PC-3 (cell line): ENCODE data around the gene MITF. TPM values are rescaled to one million over a fixed set of nuclear protein-coding genes. Genes with fewer than 3 reads are reported as not detected.

ENCODE experiments used
- ATAC-seq: fragments of 200-7000 bp; cut with Tn5 transposase; 2 replicates; pipeline ENCODE4 v1.9.1; 2020; ENCODE audit warnings: mild to moderate bottlenecking, moderate library complexity
- BruUV-seq: library from RNA; stranded (reverse); fragments of 400-500 nt; replicated peaks from 2 replicates; lab custom pipeline; 2021; lab: Mats Ljungman, UMichigan
- CTCF ChIA-PET: fragments of 300-600 bp; sonication (Branson Sonifier 250); formaldehyde crosslinking; loops from one replicate; lab custom pipeline; 2022; ENCODE audit warnings: antibody characterized with exemption; lab: Charles Lee
- POLR2A ChIA-PET: fragments of 300-600 bp; sonication (Branson Sonifier 250); formaldehyde crosslinking; loops from one replicate; lab custom pipeline; 2022; ENCODE audit warnings: antibody characterized with exemption; ENCODE audit not compliant: unreplicated experiment; lab: Charles Lee
- DNase-seq: peaks from one replicate; pipeline ENCODE4 v3.0.0-alpha.2; 2015
- H2AFZ ChIP-seq: fragments of 300-600 bp; sonication (generic); 2 replicates; pipeline ENCODE4 v1.6.0; 2016; ENCODE audit warnings: antibody characterized with exemption, low read length
- H3F3A ChIP-seq: fragments of 300-600 bp; sonication (generic); one replicate; pipeline ENCODE4 v1.6.0; 2017; ENCODE audit warnings: antibody characterized with exemption, low read length, control low read depth, mild to moderate bottlenecking; ENCODE audit not compliant: unreplicated experiment
- H3K27ac ChIP-seq: fragments of 300-600 bp; sonication (generic); 2 replicates; pipeline ENCODE4 v1.5.1; 2016; ENCODE audit warnings: mild to moderate bottlenecking, low read length
- H3K27me3 ChIP-seq: fragments of 300-600 bp; sonication (generic); 2 replicates; pipeline ENCODE4 v1.6.1; 2016; ENCODE audit warnings: low read length, mixed read lengths
- H3K36me3 ChIP-seq: fragments of 300-600 bp; sonication (generic); 2 replicates; pipeline ENCODE4 v1.6.1; 2016; ENCODE audit warnings: low read depth, mixed run types, low read length, mixed read lengths
- H3K4me1 ChIP-seq: fragments of 300-600 bp; sonication (generic); 2 replicates; pipeline ENCODE4 v1.5.1; 2016; ENCODE audit warnings: low read length; ENCODE audit not compliant: insufficient read depth
- H3K4me2 ChIP-seq: fragments of 300-600 bp; sonication (generic); 2 replicates; pipeline ENCODE4 v1.6.0; 2016; ENCODE audit warnings: low read length
- H3K4me3 ChIP-seq: fragments of 300-600 bp; sonication (generic); 2 replicates; pipeline ENCODE4 v1.5.1; 2016; ENCODE audit warnings: mild to moderate bottlenecking, low read length, mixed read lengths
- H3K79me2 ChIP-seq: fragments of 300-600 bp; sonication (generic); 2 replicates; pipeline ENCODE4 v1.6.1; 2017; ENCODE audit warnings: low read length, mixed read lengths
- H3K9ac ChIP-seq: fragments of 300-600 bp; sonication (generic); 2 replicates; pipeline ENCODE4 v1.6.0; 2016; ENCODE audit warnings: mild to moderate bottlenecking, low read length
- H3K9me2 ChIP-seq: fragments of 300-600 bp; sonication (generic); replicated peaks from 2 replicates; pipeline ENCODE4 v1.6.1; 2016; ENCODE audit warnings: mixed run types, low read length, mixed read lengths
- H3K9me3 ChIP-seq: fragments of 300-600 bp; sonication (generic); 2 replicates; pipeline ENCODE4 v1.6.1; 2016; ENCODE audit warnings: low read length, mixed read lengths
- H4K20me1 ChIP-seq: fragments of 300-600 bp; sonication (generic); 2 replicates; pipeline ENCODE4 v1.6.1; 2016; ENCODE audit warnings: low read length, mixed read lengths
- CTCF ChIP-seq: fragments of 300-600 bp; sonication (generic); conservative IDR thresholded peaks from 2 replicates; pipeline ENCODE4 v1.5.1; 2017; ENCODE audit warnings: antibody characterized with exemption, low read depth, mild to moderate bottlenecking, low read length
- EZH2 ChIP-seq: fragments of 300-600 bp; sonication (generic); IDR thresholded peaks from one replicate; pipeline ENCODE4 v1.6.1; 2017; ENCODE audit warnings: antibody characterized with exemption, mild to moderate bottlenecking, low read length; ENCODE audit not compliant: unreplicated experiment
- EZH2phosphoT487 ChIP-seq: fragments of 300-600 bp; sonication (generic); IDR thresholded peaks from 2 replicates; pipeline ENCODE4 v1.6.1; 2018; ENCODE audit warnings: mild to moderate bottlenecking, antibody characterized with exemption, low read length, borderline replicate concordance
- intact Hi-C: fragments of 100-400 bp; cut with micrococcal nuclease; formaldehyde crosslinking; loops from 2 replicates; pipeline ENCODE4 v1.9.0; 2023
- total RNA-seq: library from RNA; depleted of rRNA; stranded (reverse); fragments of >200 nt; gene quantifications from 2 replicates; pipeline ENCODE4 v1.2.3, GENCODE V29; 2014

Gene MITF
- total RNA-seq, 1 experiment from 2014 or later: 7.6 TPM

- ChIA-PET POLR2A (no interaction called here), CTCF (no interaction called here)
- Histone ChIP-seq H3K27me3 (no peaks in the 10 kb centered on the region), H3K4me3 (no peak overlapping the region), H3K36me3 (no peaks in the 10 kb centered on the region), H3K4me2 (no peak overlapping the region), H3K9ac (no peak overlapping the region), H3K9me2 (no peaks in the 10 kb centered on the region), H3K79me2 (peaks cover 12% of the 10 kb centered on the region; the same call in 1 of the 2 replicates), H3K9me3 (no peaks in the 10 kb centered on the region), H3K27ac (no peak overlapping the region), H2AFZ (no peak overlapping the region), H3F3A (no peaks in the 10 kb centered on the region), H3K4me1 (peaks cover 48% of the 10 kb centered on the region), H4K20me1 (no peaks in the 10 kb centered on the region)
- DNase-seq: no peak
- TF ChIP-seq EZH2phosphoT487: no peak
- TF ChIP-seq EZH2: no peak
- TF ChIP-seq CTCF: no peak
- ATAC-seq: no peak
- BruUV-seq: no TSS peak
- intact Hi-C loops: no loop called here
These were observed 122.3 kb downstream of the MITF start for GRCh38 chr3:69861556-69861955.

DNA sequence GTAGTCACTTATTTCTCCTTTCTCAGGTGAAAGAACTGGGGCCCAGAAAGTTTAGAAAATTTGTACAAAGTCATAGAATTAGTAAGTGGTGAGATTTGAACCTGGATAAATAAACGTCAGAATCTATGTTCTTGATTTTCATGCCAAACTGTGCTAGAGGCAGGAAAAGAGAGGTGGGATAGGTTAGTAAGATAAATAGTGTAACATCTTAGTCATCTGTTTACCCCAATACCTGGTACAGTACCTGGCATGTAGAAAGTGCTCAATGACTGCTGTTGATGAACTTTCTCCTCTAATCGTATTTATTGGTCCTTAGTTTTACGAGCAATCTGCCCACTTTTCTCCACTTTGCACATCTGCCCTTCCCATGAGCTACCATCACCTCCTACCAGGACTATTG lies 124.9 kb downstream of the MITF start:
- H3K4me2 ChIP-seq: peak overlapping the region; percentile 54
- ChIA-PET CTCF (interaction anchor here (0.6 kb wide), 1 partner anchor 54 kb away, joined by 3 read pairs; no protein-coding TSS in a partner anchor), POLR2A (no interaction called here)
- no peaks in the 10 kb centered on the region for H3K27me3 ChIP-seq
- no peaks in the 10 kb centered on the region for H3K36me3 ChIP-seq
- no peak overlapping the region for H3K4me3 ChIP-seq
- no peaks in the 10 kb centered on the region for H3F3A ChIP-seq
- H3K9me3 ChIP-seq: no peaks in the 10 kb centered on the region
- no peak overlapping the region for H2AFZ ChIP-seq
- H3K9ac ChIP-seq: peak overlapping the region; percentile 55
- peak; percentile 60 for ATAC-seq
- peaks cover 12% of the 10 kb centered on the region; the same call in 1 of the 2 replicates for H3K79me2 ChIP-seq
- peaks cover 48% of the 10 kb centered on the region for H3K4me1 ChIP-seq
- TF ChIP-seq EZH2phosphoT487 (no peak), CTCF (no peak), EZH2 (no peak)
- H3K9me2 ChIP-seq: no peaks in the 10 kb centered on the region
- DNase-seq: peak; percentile 66
- intact Hi-C loops: no loop called here
- no peaks in the 10 kb centered on the region for H4K20me1 ChIP-seq
- peak overlapping the region; percentile 91 for H3K27ac ChIP-seq
- BruUV-seq: no TSS peak

GRCh38 chr3:69864766-69865165 lies 125.5 kb downstream of the MITF start:
- H3K36me3 ChIP-seq: no peaks in the 10 kb centered on the region
- DNase-seq: no peak
- peak overlapping the region; percentile 61 for H3K9ac ChIP-seq
- H3K4me2 ChIP-seq: no peak overlapping the region
- no peaks in the 10 kb centered on the region for H3F3A ChIP-seq
- POLR2A ChIA-PET: no interaction called here
- peaks cover 12% of the 10 kb centered on the region; the same call in 1 of the 2 replicates for H3K79me2 ChIP-seq
- intact Hi-C loops: loop anchor here (5.0 kb wide), 1 partner anchor 53 kb away; no protein-coding TSS in a partner anchor
- no peak overlapping the region for H2AFZ ChIP-seq
- peak overlapping the region; percentile 91 for H3K27ac ChIP-seq
- ATAC-seq: no peak
- CTCF ChIA-PET: interaction anchor here (0.6 kb wide), 1 partner anchor 55 kb away, joined by 3 read pairs; no protein-coding TSS in a partner anchor
- H3K9me3 ChIP-seq: no peaks in the 10 kb centered on the region
- TSS peak; percentile 45 for BruUV-seq
- H3K9me2 ChIP-seq: no peaks in the 10 kb centered on the region
- H4K20me1 ChIP-seq: no peaks in the 10 kb centered on the region
- peaks cover 54% of the 10 kb centered on the region for H3K4me1 ChIP-seq
- H3K4me3 ChIP-seq: no peak overlapping the region
- no peak for TF ChIP-seq EZH2
- TF ChIP-seq CTCF: no peak
- no peak for TF ChIP-seq EZH2phosphoT487
- H3K27me3 ChIP-seq: no peaks in the 10 kb centered on the region
